GM23248 (cell line): ENCODE results near the gene MED12.

Experiments
- EZH2 ChIP-seq: fragments of 200-600 bp; sonication (generic); IDR thresholded peaks from 2 replicates; pipeline ENCODE4 v1.6.1; 2018; ENCODE audit warnings: antibody characterized with exemption, mild to moderate bottlenecking; ENCODE audit not compliant: insufficient read depth, poor library complexity, severe bottlenecking
- EZH2phosphoT487 ChIP-seq: fragments of 200-600 bp; sonication (generic); IDR thresholded peaks from 2 replicates; pipeline ENCODE4 v1.6.1; 2018; ENCODE audit warnings: antibody characterized with exemption, moderate library complexity, mild to moderate bottlenecking, low read depth; ENCODE audit not compliant: insufficient read depth

GRCh38 chrX:71183341-71183740, 64.9 kb downstream of the MED12 start:
- TF ChIP-seq EZH2 (no peak), EZH2phosphoT487 (no peak)
